ENCODE measurements around the gene IMPG2.

Gene IMPG2

DNA sequence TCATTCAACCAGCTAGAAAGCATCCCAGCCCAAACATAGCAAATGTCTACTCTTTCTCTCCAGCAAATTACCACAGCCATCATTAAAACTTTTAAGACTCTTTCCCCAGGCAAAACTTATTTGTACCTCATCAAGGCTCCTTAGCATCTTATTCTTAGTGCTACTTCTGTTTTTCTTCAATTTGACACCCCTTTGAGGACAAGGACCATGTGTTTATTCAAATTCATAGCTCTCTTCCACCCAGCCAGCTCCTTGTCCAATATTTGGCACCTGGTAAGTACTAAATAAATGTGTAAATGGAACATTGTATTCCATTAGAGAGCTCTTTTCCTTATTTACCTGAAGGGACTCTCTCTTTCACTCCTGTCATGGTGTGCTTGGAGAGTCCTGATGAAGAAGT is 89.8 kb downstream of the IMPG2 start:
- DNase-seq: no peak

DNA sequence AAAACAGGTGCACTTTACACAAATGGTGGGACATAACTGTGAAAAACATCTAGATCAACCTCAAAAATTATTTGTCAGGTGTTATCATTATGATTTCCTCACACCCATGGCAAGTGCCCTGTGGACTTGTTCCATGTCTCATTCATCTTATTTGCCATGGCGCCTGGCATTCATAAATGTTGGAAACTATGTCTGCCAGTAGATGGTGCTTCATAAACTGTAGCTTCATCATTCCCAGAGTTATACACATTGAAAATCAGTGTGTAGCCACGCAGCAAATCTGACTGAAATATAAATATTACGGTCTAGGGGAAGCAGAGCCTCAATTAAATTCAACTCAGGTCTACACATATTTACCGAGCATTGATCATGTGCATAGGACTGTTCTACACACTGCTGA is 90.7 kb downstream of the IMPG2 start:
- no peak for DNase-seq

DNA sequence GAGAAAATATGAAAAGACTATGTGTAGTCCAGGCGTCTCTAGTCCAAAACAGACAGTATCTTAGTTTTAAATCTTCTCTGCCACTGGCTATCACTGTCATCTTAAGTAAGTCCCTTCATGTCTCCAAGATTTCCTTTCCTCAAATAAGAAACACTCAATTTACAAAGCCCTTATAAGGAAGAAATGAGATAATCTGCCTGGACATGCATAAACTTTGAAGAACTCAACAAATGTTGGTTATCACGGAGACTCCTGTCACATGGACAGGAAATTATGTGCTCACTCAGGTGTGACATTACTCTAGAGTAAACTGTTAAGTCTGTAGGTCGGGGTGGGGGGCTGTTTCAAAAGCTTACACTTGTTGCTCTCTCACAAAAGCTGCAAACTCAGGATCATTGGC is 91.9 kb downstream of the IMPG2 start:
- no peak for DNase-seq

DNA sequence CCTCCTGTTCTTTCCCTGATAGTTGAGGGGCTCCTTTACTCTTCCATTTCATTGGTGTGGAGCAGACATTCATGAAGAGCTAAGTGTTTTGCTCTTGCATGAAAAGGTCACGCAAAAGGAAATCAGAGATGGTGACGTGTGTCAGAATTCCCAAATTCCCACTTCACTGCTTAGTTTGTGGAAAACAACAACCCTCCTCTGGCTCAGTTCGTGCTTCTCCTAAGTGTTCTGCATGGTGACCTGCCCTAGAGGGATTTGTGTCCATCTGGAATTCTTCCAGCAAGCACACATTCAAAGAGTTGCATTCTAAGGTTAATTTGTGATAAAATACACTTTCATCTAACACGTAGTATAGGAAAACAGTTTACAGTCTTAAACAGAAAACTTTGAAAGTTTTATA is 95.6 kb downstream of the IMPG2 start:
- no peak for DNase-seq

DNA sequence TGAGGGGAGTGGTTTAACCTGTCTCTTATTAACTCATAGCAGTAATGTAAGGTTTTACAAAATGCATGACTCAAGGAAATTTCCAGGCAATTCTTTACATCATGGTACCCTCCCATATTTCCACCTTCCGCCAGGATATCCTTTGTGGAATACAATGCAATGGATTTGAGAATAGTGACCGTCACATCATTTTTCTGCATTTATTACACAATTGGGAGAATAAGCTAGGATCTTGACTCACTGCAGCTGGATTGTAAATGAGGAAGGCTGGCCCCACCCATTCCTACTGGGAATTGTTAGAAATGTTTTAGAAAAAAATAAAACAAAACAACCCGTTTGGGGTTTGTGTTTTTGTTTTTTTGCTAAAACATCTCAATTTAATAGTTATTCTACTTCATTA is 97.4 kb downstream of the IMPG2 start:
- DNase-seq: no peak

DNA sequence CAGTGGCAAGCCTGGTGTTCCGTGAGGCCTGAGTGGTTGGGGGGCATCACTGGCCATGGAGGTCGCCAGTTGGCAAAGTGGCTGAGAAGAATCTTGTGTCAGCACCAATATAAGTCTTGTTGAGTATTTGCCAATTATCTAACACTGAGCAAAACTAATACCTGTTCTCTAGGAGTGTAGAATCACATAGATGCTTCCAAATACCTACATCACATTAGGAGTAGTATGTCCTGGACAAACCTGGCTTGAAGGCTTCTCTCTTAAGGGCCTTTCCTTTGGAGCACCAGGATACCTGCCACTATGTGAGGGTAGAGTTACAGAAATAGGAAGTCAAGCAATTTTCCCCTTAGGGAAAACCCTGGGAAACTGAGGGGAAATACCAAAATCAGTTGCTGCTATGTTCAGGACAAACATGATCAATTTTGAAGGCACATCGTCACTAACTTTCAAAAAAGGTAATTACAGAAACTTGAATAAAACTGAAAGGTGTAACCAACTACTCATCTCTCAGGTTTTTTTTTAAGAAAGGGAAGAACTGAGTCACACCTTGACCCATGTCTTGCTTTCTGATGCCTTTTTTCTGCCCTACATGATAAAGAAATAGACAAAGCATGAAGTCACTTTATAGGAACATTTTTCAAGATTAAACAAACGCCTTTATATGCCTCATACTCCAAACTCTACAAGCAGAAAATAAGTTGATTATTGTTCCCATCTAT is 100.4 kb downstream of the IMPG2 start:
- DNase-seq: no peak

DNA sequence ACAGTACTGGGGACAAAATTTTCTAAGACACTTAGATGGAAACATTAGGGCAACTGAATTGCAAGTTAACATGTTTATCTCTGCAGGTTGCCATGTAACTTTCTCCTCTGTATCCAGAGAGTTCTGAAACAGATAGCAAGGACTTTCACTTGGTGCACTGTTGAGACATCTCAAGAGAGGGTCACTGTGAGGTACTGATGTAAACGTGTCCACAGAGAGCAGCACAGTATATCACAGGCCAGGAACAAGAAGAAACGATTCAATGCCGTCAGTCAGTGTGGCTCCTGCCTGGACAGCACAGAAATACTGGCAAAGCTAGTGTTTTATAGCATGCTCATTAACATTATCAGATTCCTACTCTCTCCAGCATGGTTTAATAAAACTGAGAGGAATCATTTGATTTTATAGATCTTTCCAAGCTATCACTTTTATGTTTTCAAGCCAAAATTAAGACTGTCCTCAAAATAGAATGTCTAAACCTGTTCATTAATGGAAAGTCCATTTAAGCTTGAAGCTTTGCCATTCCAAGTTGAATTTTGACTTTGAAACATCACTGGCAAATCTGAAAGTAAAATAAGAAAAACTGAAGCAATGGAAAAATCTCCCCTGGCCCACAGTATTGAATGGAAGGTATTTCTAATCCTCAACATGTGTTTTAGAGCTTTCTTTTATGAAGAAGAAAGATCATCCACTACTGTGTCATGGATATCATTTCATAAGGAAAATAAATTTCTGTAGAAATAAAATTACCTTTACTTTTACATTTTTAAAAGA is 102.7 kb downstream of the IMPG2 start:
- no peak for DNase-seq

DNA sequence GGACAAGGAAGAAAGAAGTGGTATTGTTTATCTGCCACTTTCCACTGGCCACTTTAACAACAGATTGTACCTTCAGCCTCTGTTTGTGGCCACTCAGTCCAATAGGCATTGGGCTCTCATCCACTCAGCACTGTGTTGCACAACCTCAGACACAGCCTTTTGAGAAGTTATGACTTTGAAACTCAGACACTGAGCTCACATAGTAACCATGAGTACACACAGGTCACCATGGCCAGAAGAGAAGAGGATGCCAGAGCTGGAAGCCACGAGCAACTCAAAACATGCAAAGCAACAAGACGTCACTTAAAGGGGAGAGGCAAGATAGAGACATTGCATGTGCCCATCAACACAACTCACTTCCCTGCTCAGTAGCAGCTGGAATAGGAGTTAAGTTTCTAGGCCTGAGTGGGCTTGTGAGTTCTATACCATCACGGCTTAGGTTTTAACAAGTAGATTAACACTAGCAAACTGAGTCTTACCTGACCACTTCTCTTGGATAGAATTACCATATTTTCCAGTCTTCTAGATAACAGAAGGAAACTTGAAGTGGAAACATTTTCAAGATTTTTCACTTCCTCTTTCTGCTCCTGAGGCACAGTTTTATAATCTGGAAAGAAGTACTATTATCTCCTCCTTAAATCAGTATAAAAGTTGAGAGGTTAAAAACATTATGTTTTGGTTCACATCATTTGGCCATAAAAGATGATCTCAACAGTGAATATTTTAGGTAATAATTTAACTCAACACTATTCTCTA is 103.5 kb downstream of the IMPG2 start:
- DNase-seq: no peak

DNA sequence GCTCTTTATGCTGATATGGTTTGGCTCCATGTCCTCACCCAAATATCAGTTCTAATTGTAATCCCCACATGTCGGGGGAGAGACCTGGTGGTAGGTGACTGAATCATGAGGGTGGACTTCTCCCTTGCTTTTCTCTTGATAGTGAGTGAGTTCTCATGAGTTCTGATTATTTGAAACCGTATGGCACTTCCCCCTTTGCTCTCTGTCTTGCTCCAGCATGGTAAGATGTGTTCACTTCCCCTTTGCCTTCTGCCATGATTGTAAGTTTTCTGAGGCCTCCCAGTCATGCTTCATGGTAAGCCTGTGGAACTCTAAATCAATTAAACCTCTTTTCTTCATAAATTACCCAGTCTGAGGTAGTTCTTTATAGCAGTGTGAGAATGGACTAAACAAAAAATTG is 107.6 kb downstream of the IMPG2 start:
- no peak for DNase-seq

DNA sequence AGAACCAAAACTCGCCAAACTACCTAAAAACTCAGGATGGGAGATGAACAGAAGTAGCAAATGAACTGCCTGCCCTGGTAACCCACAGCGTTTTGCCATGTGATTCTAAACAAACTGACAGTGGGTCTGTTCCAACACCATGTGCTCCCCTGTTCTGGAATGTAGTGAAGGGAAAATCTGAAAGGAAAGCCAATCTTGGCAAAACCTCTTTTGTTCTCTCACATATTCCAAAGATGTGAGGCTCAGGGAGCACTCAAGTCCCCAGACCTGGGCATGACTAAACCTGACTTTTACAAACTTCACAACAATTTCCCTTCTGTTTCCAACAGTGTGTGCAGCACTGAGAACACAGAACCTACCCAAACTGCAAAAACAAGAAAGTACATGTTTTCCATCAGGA is 116.1 kb downstream of the IMPG2 start:
- no peak for DNase-seq

DNA sequence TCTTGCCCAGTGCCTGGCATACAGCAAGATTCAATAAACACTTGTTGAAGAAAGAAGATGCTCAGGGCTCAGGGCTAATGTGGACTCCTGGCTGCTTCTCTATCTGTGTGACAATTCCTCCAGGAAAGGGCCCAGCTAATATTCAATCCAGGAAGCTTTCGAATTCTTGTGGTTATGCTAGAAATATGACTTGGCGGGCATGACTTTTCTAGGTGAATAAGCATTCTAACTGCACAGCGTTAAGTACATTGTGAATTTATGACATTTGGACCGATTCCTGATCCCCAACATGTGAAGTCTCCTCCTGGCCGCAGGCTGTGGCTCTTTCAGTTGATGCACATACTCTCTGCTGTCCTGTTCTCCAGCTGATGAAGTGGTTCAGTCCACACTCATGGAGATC is 117.0 kb downstream of the IMPG2 start:
- DNase-seq: no peak

DNA sequence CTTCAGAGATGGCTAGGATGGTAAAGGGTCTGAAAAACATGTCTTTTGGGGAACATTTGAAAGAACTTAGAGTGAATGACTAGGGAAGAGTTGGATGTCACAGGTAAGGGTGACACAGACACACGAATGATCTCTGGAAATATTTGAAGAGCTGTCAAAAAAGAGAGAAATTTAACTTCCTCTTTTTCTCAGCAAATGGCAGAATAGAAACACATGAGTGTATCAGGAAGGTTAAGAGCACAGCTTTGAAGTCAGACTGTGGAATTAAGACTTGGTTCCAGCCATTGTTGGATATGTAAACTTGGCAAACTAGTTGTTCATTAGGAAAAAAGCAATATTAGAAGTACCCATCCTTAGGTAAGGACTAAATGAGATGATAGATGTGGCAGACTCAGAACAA is 117.7 kb downstream of the IMPG2 start:
- no peak for DNase-seq

DNA sequence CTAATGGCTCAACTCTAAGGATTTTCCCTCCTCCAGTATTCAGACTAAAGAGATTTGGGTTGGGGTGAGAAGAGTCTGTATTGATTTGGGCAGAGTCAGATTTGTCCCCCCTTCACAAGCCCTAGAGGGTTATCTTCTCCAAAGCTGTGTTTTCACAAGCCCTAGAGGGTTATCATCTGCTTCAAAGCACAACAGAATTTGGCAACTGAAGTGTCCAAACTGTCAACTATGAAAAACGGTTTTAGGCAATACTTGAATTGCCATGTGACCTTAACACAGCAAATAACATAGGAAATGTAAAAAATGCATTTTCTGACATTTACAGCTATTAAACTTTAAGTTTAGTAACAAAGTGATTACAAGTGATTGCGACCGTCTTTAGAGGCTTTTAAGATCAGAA is 119.9 kb downstream of the IMPG2 start:
- DNase-seq: no peak

DNA sequence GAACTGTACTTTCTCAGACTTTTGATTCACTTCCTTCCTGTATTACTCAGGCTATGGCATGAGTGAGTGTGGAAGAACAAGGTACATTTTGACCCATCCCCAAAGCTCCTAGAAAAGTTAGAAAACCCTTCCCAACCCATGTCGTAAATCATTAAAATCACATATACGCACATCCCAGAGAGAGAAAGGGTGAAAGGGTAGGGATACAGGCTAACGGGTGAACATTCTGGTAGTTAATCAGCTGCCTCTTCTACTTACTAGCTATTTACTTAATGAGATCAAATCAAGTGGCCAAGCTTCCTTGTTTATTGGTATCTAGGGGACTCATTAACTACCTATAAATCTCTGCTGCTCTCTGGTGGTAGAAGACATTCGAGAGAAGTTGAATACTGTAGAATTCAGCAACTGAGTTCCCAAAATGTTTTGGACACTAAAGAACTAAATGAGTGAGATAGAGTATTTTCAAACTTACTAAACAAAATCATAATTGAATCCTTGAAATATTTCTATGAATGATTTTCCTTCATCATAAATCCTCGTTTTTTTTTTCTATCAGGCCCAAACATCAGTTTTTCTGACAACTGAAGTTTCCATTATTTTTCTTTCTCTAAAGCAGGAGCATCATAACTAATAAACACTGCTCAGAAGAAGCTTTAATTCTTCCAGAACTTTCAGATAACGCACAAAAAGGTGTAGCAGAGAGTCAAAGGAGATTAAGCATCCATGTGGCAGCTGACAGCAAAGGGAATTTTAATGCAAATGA is 124.2 kb downstream of the IMPG2 start:
- DNase-seq: no peak

DNA sequence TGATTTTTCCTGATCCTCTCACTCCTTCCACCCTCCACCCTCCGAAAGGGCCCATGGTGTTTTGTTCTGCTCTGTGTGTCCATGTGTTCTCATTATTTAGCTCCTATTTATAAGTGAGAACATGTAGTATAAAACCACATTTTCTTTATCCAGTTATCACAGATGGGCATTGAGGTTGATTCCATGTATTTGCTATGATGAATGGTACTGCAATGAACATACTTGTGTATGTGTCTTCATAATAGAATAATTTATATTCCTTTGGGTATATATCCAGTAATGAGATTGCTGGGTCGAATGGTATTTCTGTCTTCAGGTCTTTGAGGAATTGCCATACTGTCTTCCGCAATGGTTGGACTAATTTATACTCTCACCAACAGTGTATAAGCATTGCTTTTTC is 126.0 kb downstream of the IMPG2 start:
- DNase-seq: no peak

DNA sequence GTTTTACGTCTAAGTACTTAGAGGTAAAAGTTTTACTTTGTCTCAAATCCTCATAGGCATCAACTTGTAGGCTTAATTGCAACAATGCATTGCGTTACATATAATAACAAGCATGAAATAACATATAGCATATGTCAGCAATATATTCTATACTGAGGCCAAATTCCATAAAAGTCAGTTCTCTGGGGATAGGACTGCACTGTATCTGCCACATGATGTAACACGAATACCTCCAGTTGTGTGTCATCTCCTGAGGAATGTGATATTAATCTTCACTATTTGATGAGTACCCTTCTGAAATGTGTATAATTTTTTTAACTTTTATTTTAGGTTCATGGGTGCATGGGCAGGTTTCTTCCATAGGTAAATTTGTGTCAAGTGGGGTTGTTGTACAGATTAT is 126.4 kb downstream of the IMPG2 start:
- DNase-seq: no peak

DNA sequence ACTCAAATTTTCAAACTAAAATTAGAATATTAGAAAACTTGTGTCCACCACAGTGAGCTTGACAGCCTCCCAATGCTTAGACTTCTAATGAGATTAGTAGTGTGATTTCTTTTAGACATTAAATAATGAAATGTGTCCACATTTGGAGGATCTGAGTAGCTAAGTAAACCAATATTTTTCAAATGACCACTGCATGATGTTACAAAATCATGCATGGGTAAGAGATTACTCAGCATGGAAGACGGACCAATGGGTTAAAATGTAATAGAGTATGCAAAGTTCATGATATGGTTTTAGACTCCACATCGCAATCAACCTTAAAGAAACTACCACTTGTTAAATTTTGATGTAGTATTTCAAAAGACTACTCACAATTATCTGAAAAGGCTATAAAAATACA is 130.6 kb downstream of the IMPG2 start:
- no peak for DNase-seq

DNA sequence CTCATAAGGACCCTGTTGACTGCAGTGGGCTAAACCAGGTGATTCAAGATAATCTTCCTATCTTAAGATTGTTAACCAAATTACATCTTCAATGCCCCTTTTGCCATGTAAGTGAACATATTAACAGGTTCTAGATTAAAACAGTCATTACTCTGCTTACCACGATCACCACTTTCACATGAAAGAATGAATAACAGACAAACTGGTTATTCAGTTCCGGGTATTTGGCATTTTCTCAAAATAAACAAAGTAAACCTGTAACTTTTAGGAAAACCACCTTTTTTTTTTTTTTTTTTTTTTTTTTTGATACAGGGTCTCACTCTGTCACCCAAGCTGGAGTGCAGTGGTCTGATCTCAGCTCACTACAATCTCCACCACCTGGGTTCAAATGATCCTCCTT is 131.2 kb downstream of the IMPG2 start:
- DNase-seq: no peak

DNA sequence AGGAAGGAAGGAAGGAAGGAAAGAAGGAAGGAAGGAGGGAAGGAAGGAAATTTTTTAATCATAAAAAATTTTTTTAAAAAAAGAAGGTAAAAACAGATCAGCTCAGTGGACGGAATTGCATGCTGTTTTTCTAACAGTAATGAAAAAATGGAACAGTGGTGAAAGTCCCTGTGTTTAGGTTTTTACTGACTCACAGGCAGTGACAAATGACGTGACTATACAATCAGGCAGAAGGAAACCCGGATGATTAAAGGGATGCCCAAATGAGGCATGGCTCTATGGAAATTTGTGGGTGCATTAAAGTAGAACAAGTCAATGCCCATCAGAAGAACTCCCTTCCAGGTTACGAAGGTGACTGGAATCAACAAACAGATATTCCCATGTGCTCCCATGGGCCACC is 135.0 kb downstream of the IMPG2 start:
- no peak for DNase-seq

DNA sequence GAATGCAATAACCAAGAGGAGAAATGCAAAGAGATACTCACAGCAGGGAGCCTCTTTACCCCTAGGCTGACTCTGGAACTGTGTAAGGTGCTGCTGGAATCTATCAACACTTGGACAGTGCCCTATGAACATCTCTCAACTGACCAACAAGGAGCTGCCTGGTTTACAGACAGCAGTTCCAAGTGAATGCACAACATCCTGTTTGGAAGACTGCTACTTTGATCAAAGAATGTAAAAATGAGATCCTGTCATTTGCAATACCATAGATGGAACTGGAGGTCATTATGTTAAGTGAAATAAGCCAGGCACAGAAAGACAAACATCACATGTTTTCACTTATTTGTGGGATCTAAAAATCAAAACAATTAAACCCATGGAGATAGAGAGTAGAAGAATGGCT is 136.3 kb downstream of the IMPG2 start:
- DNase-seq: no peak

DNA sequence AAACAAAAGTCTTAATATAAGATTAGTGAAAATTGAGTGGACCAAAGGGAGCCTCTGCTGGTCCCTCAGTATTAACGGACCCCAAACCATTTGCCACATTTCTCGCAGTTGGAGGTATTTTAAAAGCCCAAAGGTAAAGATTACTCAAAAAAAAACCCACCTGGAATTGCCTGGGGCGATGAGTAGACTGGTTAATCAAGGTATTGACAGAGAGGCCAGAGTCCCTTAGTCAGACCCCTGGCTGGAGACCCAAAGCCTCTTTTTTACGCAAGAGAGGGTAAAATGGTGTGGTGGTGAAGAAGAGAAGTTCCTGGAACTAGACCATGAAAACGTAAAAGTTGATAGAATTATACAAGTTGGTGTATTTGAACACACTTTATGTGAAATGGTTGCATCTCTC is 137.2 kb downstream of the IMPG2 start:
- no peak for DNase-seq

DNA sequence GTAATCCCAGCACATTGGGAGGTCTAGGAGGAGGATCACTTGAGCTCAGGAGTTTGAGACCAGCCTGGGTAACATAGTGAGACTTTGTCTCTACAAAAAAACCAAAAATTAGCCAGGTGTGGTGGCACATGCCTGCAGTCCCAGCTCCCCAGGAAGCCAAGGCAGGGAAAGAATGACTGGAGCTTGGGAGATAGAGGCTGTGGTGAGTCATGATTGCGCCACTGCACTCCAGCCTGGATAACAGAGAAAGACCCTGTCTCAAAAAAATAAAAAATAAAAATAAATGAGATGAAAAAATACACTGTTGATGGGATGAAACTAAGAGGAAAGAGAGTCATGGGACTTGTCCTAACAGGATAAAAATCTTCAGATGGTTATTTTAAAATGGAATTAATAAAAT is 137.6 kb downstream of the IMPG2 start:
- DNase-seq: no peak

DNA sequence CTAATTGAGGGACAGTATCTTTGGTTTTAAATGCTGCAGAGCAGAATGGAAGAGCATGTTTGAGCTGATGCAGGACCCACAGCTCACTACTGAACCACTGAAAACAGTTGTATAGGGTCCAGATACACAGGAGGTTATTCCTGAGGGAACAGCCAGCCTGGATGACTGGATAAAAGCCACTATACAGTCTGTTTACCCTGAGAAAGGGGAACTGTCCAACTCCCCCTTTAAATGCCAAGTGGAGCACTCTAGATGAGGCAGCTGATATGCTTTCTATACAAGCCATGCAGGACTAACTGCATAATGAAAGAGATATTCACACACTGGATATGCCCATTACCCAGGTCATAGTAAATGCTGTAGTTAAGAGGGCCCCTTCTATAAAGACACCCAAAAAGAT is 138.6 kb downstream of the IMPG2 start:
- DNase-seq: no peak

Measured in GDM1 (cell line).